HG02970 (cell line): Measurements from ENCODE around the gene AFAP1L2.

Experiments used
- ATAC-seq: cut with Tn5 transposase; IDR thresholded peaks from one replicate; pipeline ENCODE4 v1.9.1; 2021; ENCODE audit warnings: mild to moderate bottlenecking, moderate library complexity, moderate number of reproducible peaks; ENCODE audit not compliant: unreplicated experiment, low FRiP score

Gene AFAP1L2

GRCh38 chr10:114278140-114278883 lies 126.0 kb downstream of the AFAP1L2 start:
- no peak for ATAC-seq

GRCh38 chr10:114276671-114277070 lies 127.6 kb downstream of the AFAP1L2 start:
- ATAC-seq, result no peak

GRCh38 chr10:114276066-114276465 lies 128.2 kb downstream of the AFAP1L2 start:
- no peak for ATAC-seq

- no peak for ATAC-seq
Observed at GRCh38 chr10:114274616-114275453, 129.5 kb downstream of the AFAP1L2 start.

- no peak for ATAC-seq
Observed at GRCh38 chr10:114273910-114274309, 130.4 kb downstream of the AFAP1L2 start.

- ATAC-seq, result no peak
Observed at GRCh38 chr10:114272696-114273095, 131.6 kb downstream of the AFAP1L2 start.

GRCh38 chr10:114271779-114272167 lies 132.5 kb downstream of the AFAP1L2 start:
- ATAC-seq, result no peak

GRCh38 chr10:114271075-114271778 lies 133.1 kb downstream of the AFAP1L2 start:
- no peak for ATAC-seq

GRCh38 chr10:114266521-114266920 lies 137.8 kb downstream of the AFAP1L2 start:
- ATAC-seq, result no peak

- ATAC-seq, result no peak
Observed at GRCh38 chr10:114265392-114266053, 138.8 kb downstream of the AFAP1L2 start.

GRCh38 chr10:114262496-114262895 lies 141.8 kb downstream of the AFAP1L2 start:
- no peak for ATAC-seq

GRCh38 chr10:114261076-114261475 lies 143.2 kb downstream of the AFAP1L2 start:
- ATAC-seq, result no peak

- ATAC-seq, result no peak
Observed at GRCh38 chr10:114260366-114260765, 143.9 kb downstream of the AFAP1L2 start.

GRCh38 chr10:114259824-114260223 lies 144.5 kb downstream of the AFAP1L2 start:
- ATAC-seq, result no peak

- ATAC-seq, result no peak
Observed at GRCh38 chr10:114258274-114258840, 145.9 kb downstream of the AFAP1L2 start.

- no peak for ATAC-seq
Observed at GRCh38 chr10:114257498-114257897, 146.8 kb downstream of the AFAP1L2 start.

GRCh38 chr10:114256822-114257221 lies 147.5 kb downstream of the AFAP1L2 start:
- ATAC-seq, result no peak

- no peak for ATAC-seq
Observed at GRCh38 chr10:114256008-114256765, 148.1 kb downstream of the AFAP1L2 start.

GRCh38 chr10:114255227-114255626 lies 149.1 kb downstream of the AFAP1L2 start:
- no peak for ATAC-seq
